HG02943 (cell line): ENCODE data around the gene PLGRKT.
"Not testable (repeated sequence)": the region's sequence is repeated elsewhere in the genome, so short reads cannot be mapped to it uniquely, and the experiment has no call there.

Experiments used
- ATAC-seq: cut with Tn5 transposase; IDR thresholded peaks from one replicate; pipeline ENCODE4 v1.9.1; 2021; ENCODE audit warnings: mild to moderate bottlenecking, low read depth, moderate library complexity; ENCODE audit not compliant: unreplicated experiment

Gene PLGRKT

DNA sequence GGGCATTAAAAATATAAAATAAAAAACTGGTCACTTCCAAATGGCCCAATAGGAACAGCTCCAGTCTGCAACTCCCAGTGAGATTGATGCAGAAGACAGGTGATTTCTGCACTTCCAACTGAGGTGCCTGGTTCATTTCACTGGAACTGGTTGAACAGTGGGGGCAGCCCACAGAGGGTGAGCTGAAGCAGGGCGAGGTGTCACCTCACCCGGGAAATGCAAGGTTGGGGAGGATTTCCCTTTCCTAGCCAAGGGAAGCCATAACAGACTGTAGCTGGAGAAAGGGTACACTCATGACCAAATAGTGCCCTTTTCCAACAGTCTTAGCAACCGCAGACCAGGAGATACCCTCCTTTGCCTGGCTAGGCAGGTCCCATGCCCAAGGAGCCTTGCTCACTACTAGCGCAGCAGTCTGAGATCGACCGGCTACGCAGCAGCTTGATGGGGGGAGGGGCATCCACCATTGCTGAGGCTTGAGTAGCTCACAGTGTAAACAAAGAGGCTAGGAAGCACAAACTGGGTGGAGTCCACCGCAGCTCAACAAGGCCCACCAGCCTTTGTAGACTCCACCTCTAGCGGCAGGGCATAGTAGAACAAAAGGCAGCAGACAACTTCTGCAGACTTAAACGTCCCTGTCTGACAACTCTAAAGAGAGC is 110.7 kb downstream of the PLGRKT start:
- ATAC-seq, result no peak

DNA sequence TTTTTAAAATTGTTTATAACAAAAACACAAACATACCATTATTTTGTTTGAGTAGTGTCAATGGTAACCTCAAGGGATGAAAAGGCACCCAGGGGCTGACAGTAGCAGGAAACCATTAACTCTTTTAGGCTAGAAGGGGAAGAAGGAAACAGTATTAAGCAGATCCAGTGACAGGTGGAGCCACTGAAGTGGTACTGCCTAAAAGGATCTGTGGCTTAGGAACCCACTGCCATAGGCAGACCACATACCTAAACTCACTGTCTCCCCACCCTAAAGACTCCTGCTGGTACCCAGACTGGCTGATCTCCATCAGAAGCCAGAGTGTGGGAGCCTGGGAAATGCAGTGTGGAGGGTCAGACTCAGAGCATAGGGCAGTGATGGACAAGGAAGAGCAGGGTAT is 111.5 kb downstream of the PLGRKT start:
- no peak for ATAC-seq

DNA sequence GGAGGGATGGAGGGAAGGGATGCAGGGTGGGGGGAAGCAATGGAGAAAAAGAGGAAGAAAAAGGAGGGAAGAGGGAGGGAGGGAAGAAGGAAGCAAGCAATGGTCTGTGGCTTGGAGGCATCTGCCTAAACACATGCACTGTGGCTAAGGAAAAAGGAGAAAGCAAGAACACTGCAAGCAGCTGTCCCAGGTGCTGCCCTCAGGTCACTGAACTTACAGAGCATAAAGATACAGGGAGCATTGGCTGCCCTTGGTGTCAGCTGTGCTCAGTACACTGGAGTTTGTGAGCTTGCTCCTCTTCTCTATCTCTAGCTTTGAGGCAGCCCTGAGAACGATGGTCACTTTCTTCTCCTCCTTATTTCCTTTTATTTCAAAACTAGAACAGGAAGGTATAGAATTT is 116.1 kb downstream of the PLGRKT start:
- not testable (repeated sequence) for ATAC-seq

DNA sequence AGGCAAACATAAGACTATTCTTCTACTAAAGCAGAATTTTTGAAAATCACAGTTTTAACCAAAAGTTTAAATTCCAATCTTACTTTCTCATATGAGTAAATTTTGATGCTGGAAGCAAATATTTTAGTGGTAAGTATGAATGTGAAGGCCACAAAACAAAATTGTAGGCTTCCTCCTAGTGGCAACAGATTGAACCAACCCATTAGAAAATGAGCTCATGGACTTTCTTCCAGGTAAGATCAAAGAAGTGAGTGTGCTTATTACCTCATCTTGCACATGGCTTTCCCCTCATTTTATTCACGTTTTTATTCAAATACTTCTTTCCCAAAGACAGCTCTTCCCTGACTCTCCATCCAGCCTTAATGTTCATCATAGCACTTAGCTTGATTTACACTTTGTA is 116.7 kb downstream of the PLGRKT start:
- ATAC-seq, result no peak

DNA sequence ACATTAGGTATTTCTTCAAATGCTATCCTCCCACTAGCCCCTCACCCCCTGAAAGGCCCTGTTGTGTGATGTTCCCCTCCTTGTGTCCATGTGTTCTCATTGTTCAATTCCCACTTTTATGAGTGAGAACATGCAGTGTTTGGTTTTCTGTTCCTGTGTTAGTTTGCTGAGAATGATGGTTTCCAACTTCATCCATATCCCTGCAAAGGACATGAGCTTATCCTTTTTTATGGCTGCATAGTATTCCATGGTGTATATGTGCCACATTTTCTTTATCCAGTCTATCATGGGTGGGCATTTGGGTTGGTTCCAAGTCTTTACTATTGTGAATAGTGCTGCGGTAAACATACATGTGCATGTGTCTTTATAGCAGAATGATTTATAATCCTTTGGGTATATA is 121.3 kb downstream of the PLGRKT start:
- ATAC-seq, result not testable (repeated sequence)

DNA sequence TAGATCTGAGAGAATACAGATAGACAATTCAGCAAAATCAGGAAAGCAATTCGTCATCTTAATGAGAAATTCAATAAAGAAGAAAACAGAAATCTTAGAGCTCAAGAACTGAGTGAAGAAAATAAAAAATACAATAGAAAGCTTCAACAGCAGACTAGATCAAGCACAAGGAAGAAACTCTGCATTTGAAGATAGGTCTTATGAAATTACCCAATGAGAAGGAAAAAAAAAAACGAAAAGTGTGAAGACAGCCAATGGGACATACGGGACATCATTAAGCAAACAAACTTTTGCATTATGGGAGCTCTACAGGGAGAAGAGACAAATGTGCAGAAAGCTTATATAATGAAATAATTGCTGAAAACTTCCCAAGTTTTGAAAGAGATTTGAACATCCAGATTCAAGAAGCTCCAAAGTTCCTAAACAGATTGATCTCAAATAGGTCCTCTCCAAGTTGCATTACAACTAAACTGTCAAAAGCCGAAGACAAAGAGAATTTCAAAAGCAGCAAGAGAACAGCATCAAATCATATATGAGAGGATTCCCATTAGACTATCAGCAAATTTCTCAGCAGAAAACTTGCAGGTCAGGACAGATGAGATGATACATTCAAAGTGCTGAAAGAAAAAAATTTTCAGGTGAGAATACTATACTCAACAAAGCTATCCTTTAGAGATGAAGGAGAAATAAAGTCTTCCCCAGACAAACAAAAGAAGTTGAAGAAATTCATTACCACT is 122.4 kb downstream of the PLGRKT start:
- ATAC-seq, result no peak

DNA sequence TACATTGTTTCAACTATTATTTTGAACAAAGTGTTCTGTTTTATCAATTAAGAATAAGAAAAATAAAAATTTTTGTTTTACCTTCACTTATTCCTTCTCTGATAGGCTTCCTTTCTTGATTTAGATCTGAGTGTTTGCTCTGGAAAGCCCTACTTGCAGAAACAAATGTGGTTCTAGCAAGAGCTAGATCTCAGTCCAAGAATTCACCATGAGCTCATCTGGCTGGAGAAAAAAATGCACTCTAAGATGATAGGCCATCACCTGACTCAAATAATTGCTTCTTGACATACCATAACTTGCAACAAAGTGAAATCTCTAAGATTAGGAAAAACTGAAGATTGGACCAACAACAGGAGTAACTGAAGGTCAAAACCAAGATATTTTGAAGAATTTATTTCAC is 126.9 kb downstream of the PLGRKT start:
- ATAC-seq, result no peak
